ENCODE results near the gene MYO1H.

DNA sequence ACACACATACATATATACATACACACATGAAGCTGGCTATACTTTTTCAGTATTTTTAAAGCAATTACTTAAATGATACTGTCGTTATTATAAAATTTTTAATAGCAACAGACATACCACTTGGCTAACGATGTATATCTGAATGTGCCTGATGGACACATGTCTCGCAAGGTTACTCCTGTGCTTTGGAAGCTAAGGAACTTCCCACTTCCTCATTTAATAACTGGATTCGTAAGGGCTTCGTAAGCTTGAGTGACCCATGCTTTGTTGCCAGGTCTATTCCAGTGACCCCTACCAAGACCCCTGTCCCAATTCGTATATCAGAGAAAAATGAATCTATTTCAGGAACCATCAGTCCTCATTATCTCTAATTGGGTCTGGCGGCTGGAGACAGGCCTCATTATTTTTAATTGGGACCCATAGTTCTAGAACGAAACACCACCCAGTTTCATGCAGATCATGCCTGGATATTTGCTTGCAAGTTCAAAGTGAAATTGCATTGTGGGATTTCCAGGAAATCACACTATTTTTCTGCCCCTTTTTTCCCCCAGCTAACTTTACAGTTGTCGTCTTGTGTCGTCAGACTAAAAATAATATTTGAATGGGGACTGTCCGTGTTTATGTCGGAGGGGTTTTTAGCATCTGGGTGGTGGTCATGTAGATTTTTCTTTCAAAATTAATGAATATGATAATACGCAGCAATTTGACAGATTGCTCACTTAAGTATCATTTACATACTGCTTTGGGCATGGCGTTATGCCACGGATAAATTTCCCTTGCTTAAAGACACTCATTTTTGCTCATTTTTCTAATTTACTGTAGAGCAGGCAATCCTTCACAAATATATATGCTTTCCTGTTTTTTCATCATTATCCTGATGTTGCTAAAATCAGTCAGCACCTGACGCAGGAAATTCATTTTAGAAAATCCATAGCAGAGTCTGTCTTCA lies 17.1 kb upstream of the MYO1H start:
- TF ChIP-seq EZH2 (IDR thresholded peaks at IDR 0.05; ENCODE audit: low read depth, low read length, severe bottlenecking) = no peak
- no peak for TF ChIP-seq NRF1 (IDR thresholded peaks at IDR 0.05; ENCODE audit: low read depth, low read length)
- TF ChIP-seq, protein P1, sequence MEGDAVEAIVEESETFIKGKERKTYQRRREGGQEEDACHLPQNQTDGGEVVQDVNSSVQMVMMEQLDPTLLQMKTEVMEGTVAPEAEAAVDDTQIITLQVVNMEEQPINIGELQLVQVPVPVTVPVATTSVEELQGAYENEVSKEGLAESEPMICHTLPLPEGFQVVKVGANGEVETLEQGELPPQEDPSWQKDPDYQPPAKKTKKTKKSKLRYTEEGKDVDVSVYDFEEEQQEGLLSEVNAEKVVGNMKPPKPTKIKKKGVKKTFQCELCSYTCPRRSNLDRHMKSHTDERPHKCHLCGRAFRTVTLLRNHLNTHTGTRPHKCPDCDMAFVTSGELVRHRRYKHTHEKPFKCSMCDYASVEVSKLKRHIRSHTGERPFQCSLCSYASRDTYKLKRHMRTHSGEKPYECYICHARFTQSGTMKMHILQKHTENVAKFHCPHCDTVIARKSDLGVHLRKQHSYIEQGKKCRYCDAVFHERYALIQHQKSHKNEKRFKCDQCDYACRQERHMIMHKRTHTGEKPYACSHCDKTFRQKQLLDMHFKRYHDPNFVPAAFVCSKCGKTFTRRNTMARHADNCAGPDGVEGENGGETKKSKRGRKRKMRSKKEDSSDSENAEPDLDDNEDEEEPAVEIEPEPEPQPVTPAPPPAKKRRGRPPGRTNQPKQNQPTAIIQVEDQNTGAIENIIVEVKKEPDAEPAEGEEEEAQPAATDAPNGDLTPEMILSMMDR (IDR thresholded peaks at IDR 0.05; ENCODE audit: control extremely low read depth in 1 of 3, insufficient read depth in 1 of 3, low read depth in 1 of 3, low read length in 3 of 3) = no peak
- no peak for TF ChIP-seq ZNF274 (IDR thresholded peaks at IDR 0.05; ENCODE audit: borderline replicate concordance, extremely low read depth, low read length)
- no peak for TF ChIP-seq CHD2 (IDR thresholded peaks at IDR 0.05; ENCODE audit: low read length)
- TF ChIP-seq, protein P2, sequence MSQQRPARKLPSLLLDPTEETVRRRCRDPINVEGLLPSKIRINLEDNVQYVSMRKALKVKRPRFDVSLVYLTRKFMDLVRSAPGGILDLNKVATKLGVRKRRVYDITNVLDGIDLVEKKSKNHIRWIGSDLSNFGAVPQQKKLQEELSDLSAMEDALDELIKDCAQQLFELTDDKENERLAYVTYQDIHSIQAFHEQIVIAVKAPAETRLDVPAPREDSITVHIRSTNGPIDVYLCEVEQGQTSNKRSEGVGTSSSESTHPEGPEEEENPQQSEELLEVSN (IDR thresholded peaks at IDR 0.05) = no peak
- no peak for TF ChIP-seq POLR2A (IDR thresholded peaks at IDR 0.05; ENCODE audit: control extremely low read depth in 1 of 2, low read depth in 2 of 2, low read length in 2 of 2)
- no peak for TF ChIP-seq HDAC2 (IDR thresholded peaks at IDR 0.05; ENCODE audit: borderline replicate concordance in 1 of 2, low read depth in 2 of 2, low read length in 2 of 2)
- TF ChIP-seq, protein P3, sequence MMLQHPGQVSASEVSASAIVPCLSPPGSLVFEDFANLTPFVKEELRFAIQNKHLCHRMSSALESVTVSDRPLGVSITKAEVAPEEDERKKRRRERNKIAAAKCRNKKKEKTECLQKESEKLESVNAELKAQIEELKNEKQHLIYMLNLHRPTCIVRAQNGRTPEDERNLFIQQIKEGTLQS (IDR thresholded peaks at IDR 0.05; ENCODE audit: insufficient read depth, low read depth, low read length) = no peak
